H1 (cell line): ENCODE results near the gene NAXE. TPM values are rescaled to one million over a fixed set of nuclear protein-coding genes. Genes with fewer than 3 reads are reported as not detected.

Experiments used
- ASH2L ChIP-seq: fragments of 200-600, 300-600 bp; sonication (generic); IDR thresholded peaks from one replicate; pipeline ENCODE4 v1.7.1; 2017; ENCODE audit warnings: low read length
- CHD7 ChIP-seq: fragments of 300-600 bp; sonication (generic); IDR thresholded peaks from 2 replicates; pipeline ENCODE4 v1.7.1; 2012; ENCODE audit warnings: low read length, moderate library complexity, mild to moderate bottlenecking, inconsistent platforms; ENCODE audit not compliant: insufficient replicate concordance
- HDAC2 ChIP-seq, 2 experiments: fragments of 300-600 bp in 1 of 2; sonication (generic) in 1 of 2; IDR thresholded peaks; 2 replicates each; pipeline ENCODE4 v1.6.1; 2011 to 2012; ENCODE audit warnings: low read depth in 2 of 2, low read length in 2 of 2, mild to moderate bottlenecking in 2 of 2, moderate library complexity in 2 of 2, borderline replicate concordance in 1 of 2, inconsistent platforms in 1 of 2
- KDM4A ChIP-seq: IDR thresholded peaks from one replicate; pipeline ENCODE4 v1.7.1; 2012; ENCODE audit warnings: low read depth, mild to moderate bottlenecking, moderate library complexity, low read length, inconsistent platforms; ENCODE audit not compliant: severe bottlenecking
- NANOG ChIP-seq: IDR thresholded peaks from 2 replicates; pipeline ENCODE4 v1.6.1; 2011; ENCODE audit warnings: low read length, low read depth, mild to moderate bottlenecking, inconsistent platforms; ENCODE audit not compliant: insufficient read depth, poor library complexity, severe bottlenecking
- SP2 ChIP-seq: IDR thresholded peaks from 2 replicates; pipeline ENCODE4 v1.6.1; 2012; ENCODE audit warnings: mild to moderate bottlenecking, low read length, inconsistent platforms
- polyA plus RNA-seq, 7 experiments: library from polyadenylated mRNA; depleted of rRNA in 3 of 7; stranded (reverse) in 5 of 7; unstranded in 2 of 7; fragments of >200 nt in 5 of 7; fragments of 200-250 nt in 2 of 7; gene quantifications; 1 replicate in 5 of 7; 2 replicates in 1 of 7; 4 replicates in 1 of 7; pipeline versions ENCODE4 v1.2.1 to v1.2.3, GENCODE V29; 2011 to 2013; ENCODE audit warnings: missing spikeins in 2 of 7, mixed read lengths in 2 of 7
- total RNA-seq: library from RNA; stranded (reverse); fragmentation: NEBNext Ultra II Directional; extraction: Animal tissue kit (Norgen Biotek cat#: 25700); gene quantifications from 2 replicates; pipeline ENCODE4 v1.2.1, GENCODE V29; 2021

Gene NAXE
- total and polyA plus RNA-seq, 2 of the 8 experiments (the other 6 are each of a cell fraction or from before 2014, with no cell fraction given): 73.1 to 74.3 TPM

DNA sequence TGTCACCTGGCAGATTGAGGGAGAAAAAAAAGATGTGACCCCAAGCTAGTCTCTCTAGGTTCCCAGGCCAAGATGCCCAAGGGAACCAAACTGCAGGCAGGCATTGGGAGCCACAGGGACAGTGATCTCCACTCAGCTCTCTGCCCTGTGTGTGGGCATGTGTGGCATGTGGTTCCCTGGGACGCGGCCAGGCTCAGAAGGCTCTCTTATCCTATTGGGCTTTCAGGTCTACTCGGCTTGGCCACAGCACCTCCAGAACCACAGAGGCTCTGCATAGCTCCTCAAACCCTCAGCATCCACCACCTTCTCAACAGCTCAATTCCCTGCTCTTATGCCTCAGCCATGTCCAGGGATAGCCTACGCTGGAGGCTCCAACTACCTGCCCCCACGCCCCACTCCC is 41.2 kb upstream of the NAXE start (continued):
- TF ChIP-seq HDAC2 (IDR thresholded peaks at IDR 0.05; ENCODE audit: borderline replicate concordance in 1 of 2, low read depth in 2 of 2, low read length in 2 of 2) (no peak), NANOG (no peak), CHD7 (no peak), SP2 (no peak), KDM4A (no peak), ASH2L (no peak)
